ENCODE results near the gene GSC2. TPM values are rescaled to one million over a fixed set of nuclear protein-coding genes. Genes with fewer than 3 reads are reported as not detected.

GSC2 gene
- total and polyA plus RNA-seq, 9 of the 15 experiments (the other 6 are each of a cell fraction or from before 2014, with no cell fraction given): not detected

- no peak for TF ChIP-seq ZNF239 (CRISPR knock-in tag; IDR thresholded peaks at IDR 0.05)
- no peak for TF ChIP-seq ID3 (CRISPR knock-in tag; IDR thresholded peaks at IDR 0.05)
- peak; percentile 43; the same call in 1 of the 2 replicates for TF ChIP-seq ID3 (tag; IDR thresholded peaks at IDR 0.05)
- TF ChIP-seq SMARCE1 (IDR thresholded peaks at IDR 0.05): peak; percentile 64
- TF ChIP-seq HDGF (IDR thresholded peaks at IDR 0.05): peak; percentile 97
- TF ChIP-seq SIN3A (IDR thresholded peaks at IDR 0.05; ENCODE audit: borderline replicate concordance in 2 of 2, control insufficient read depth in 1 of 2, low read depth in 2 of 2, low read length in 2 of 2): peak in 1 of 2 experiments; percentile 80; a peak in 1 of 4 replicates
- TF ChIP-seq LARP7 (IDR thresholded peaks at IDR 0.05): peak; percentile 95
- TF ChIP-seq ZNF395 (CRISPR knock-in tag; IDR thresholded peaks at IDR 0.05): peak; percentile 87
- TF ChIP-seq ZBTB9 (CRISPR knock-in tag; IDR thresholded peaks at IDR 0.05): peak; percentile 67; the same call in 1 of the 2 replicates
- TF ChIP-seq SRSF1 (IDR thresholded peaks at IDR 0.05; ENCODE audit: low read depth, low read length): 0 out of 2 replicates have a peak, but pooled peaks have one; percentile 14
- no peak for TF ChIP-seq ARID3A (IDR thresholded peaks at IDR 0.05; ENCODE audit: borderline replicate concordance, low read depth, low read length)
- peak; percentile 65 for TF ChIP-seq ZBTB40 (IDR thresholded peaks at IDR 0.05)
- TF ChIP-seq ZBTB40 (CRISPR knock-in tag; IDR thresholded peaks at IDR 0.05): no peak
These were observed 27.2 kb downstream of the GSC2 start (continued) for GRCh38 chr22:19122752-19123492.

All from K562 (cell line).